Activated CD8-positive, alpha-beta memory T cell treated with anti-CD3 and anti-CD28 coated beads, Interleukin-2, amount 50 U/mL, for 1 hour (primary cell): ENCODE measurements around the gene STON2.
"Not testable (repeated sequence)": the region's sequence is repeated elsewhere in the genome, so short reads cannot be mapped to it uniquely, and the experiment has no call there.

Experiments
- DNase-seq: peaks from one replicate; pipeline ENCODE4 v3.0.0-alpha.2; 2020; ENCODE audit errors: extremely low read depth

The STON2 gene, protein sequence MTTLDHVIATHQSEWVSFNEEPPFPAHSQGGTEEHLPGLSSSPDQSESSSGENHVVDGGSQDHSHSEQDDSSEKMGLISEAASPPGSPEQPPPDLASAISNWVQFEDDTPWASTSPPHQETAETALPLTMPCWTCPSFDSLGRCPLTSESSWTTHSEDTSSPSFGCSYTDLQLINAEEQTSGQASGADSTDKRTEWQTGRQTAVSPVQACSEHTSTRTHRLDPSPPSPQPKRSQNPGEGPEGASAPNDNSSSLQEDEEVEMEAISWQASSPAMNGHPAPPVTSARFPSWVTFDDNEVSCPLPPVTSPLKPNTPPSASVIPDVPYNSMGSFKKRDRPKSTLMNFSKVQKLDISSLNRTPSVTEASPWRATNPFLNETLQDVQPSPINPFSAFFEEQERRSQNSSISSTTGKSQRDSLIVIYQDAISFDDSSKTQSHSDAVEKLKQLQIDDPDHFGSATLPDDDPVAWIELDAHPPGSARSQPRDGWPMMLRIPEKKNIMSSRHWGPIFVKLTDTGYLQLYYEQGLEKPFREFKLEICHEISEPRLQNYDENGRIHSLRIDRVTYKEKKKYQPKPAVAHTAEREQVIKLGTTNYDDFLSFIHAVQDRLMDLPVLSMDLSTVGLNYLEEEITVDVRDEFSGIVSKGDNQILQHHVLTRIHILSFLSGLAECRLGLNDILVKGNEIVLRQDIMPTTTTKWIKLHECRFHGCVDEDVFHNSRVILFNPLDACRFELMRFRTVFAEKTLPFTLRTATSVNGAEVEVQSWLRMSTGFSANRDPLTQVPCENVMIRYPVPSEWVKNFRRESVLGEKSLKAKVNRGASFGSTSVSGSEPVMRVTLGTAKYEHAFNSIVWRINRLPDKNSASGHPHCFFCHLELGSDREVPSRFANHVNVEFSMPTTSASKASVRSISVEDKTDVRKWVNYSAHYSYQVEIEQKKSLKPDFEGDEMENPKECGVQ

GRCh38 chr14:81400202-81400678, at the start of gene STON2:
STON2 (minus strand) TSS chr14:81400324; CDS start chr14:81398382, 1,942 bp downstream.
- no peak for DNase-seq

DNA sequence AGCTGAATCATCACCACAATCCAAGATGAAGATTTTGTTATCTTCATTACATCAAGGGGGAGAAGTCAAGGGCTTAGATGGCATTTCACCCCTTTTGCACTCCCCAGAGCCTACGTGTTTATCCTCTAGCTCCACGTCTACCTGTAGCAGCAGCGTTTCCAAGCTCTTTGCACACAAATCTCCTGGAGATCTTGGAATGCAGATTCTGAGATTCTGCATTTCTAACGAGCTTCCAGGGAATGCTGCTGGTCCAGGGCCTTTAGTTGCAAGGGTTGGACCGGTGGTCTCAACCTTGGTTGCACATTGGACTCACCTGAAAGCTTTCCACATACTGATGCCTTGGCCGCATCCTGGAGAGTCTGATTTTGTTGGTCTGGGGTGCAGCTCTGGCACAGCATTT, 49.5 kb upstream of the STON2 start:
- DNase-seq, result no peak

- no peak for DNase-seq
Observed at GRCh38 chr14:81449114-81449513, 49.0 kb upstream of the STON2 start.

GRCh38 chr14:81447021-81447764, 47.1 kb upstream of the STON2 start:
- no peak for DNase-seq

- no peak for DNase-seq
Observed at GRCh38 chr14:81446279-81447007, 46.3 kb upstream of the STON2 start.

DNA sequence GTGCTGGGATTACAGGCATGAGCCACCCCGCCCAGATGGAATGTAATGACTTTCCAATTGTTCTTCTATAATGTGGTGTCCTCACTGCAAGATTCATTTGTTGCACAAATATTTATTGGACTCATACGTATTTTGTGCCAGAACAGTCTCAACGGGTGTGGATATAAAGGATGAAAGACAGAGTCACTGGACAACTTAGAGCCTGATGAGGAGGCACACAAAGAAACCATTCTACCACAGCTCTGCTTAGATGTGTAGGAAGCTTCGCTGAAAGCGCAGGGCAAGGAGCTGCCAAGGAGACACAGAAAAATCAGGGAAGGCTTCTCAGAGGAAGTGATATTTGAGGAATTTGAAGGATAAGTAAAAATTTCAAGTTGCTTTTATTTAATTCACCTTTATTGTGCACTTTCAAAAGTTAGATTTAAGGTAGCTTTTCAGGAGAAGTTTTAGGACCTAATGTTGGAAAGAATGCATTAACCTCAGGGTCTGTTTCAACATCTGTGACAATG, 41.6 kb upstream of the STON2 start:
- DNase-seq, result no peak

DNA sequence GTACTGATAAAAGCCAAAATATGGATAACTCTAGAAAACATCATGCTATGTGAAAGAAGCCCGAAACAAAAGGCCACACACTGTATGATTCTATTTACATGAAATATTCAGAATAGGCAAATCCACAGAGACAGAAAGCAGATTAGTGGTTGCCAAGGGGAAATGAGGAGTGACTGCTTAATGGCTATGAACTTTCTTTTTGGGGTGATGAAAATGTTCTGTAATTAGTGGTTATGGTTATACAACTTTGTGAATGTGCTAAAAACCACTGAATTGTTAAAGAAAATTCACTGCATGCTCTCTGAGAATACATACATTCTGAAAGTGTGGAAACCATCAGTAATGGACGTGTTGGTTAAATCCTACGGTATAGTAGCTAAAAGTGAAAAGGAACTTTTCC, 39.9 kb upstream of the STON2 start:
- DNase-seq, result no peak

- DNase-seq, result no peak
Observed at GRCh38 chr14:81437244-81437643, 37.1 kb upstream of the STON2 start.

DNA sequence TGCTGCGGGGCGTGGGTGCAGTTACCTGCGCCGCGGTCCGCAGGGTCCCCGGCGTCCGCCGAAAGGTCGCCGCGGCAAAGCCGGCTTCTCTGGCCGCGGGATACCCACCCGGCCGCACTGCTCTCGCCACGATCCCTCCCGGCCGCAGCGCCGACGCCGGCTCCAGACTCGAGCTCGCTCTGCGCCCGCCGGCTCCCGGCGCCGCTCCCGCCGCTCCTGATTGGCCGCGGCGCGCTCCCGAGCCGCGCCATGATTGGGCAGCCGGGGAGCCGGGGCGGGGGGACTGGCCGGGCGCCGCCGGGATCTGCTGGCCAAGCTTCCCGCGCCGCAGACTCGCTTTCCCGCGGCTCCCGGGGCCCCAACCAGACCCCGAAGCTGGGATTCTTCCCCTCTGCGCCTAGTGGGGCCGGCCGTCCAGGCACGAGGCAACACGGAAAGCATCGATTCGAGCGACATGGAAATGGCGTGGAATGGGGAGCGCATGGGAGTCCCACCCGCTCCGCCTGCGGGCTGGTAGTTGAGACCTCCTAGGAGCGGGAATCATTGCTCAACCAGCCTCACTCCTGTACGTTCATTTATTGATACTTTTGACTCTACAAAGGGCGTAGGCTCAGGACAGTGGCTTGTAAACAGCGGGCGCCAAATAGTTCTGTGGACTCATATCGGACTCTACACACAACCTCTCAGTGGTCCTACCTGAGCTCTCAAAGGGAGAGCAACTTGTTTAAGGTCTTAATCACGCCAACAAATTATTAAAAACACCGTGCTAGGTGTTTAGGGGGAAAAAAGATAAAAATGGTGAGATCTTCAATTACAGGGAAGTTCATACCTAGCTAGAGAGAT, 36.4 kb upstream of the STON2 start:
- no peak for DNase-seq

- no peak for DNase-seq
Observed at GRCh38 chr14:81435391-81436295, 35.5 kb upstream of the STON2 start.

DNA sequence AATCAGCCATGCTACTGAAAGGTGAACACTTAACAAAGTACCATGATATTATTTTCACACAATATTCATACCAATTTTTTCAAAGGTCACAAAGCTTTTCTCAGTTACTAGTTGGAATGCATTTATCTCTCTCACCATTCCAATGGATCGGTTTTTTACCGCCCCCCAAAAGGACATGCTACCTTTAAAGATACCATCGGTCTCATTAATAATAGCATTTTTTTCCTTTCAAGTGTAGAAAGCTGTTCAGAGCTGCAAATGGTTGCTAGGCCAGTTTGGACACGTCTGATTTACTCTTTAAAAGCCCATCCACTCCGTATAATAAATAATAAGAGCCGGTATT, 34.9 kb upstream of the STON2 start:
- DNase-seq, result no peak

GRCh38 chr14:81434230-81434629, 34.1 kb upstream of the STON2 start:
- no peak for DNase-seq

DNA sequence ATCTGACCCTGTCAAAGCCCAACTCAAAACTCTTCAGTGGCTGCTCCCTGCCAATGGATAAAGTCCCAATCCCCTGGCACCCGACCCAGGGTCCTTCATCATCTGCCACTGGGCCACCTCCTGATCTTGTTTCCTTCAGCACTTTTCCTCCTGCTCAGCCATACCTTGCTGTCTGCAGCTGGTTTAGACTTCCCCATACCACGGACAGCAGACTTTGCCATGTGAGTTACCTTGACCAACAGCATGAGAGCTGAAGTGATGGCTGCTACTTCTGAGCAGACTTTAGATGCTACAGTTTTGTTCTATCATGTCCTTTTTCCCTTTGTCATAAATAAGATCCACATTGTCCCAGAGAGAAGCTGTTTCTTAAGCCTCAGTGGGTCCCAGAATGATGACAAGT, 33.3 kb upstream of the STON2 start:
- no peak for DNase-seq

DNA sequence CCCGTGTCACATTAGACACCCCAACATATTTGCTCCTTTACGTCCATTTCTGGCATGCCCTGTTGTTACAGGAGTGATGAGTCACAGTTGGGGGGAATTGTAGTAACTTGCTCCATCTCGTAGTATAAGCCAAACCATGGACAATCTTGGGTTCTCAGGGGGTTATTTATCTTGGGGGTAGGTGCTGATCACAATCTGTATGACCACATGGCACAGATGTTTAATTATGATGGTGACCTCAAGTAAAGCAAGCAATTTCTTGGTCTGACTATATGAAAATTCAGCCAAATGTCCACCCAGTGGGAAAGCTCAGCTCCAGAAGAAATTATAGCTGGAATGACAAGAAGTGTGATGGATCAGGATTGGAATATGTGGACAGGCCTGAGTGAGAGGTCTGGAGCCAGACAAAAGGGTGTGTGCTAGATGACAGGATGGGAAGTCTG, 32.1 kb upstream of the STON2 start:
- no peak for DNase-seq

DNA sequence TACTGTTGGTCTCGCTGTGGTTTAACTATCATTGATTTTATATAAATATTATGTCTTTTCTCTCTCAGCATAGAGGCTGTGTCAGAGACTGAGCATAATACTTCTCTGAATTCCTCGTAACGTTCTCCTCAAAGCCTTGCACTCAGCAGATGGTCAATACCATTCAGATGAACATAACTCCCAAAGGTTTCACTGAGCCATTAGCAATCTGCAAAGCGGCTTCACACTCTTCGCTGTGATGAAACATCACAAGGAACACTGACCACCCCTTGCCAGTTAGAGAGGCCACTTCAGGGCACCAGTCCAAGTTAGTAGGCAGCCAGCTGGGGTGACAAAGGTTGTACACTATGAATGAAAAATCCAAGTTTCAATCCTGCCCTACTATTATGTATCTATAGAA, 30.1 kb upstream of the STON2 start:
- no peak for DNase-seq

DNA sequence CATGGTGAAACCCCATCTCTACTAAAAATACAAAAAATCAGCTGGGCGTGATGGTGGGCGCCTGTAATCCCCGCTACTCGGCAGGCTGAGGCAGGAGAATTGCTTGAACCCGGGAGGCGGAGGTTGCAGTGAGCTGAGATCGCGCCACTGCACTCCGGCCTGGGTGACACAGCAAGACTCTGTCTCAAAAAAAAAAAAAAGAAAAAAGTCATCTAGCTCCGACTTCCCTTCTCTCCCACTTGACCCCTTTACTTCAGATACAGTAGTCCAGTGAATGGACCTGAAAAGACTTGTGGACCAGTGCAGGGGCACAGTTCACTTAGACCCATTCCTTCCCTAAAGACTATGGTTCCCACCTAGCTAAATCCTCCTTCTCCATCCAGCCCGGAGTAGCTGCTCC, 29.6 kb upstream of the STON2 start:
- DNase-seq, result not testable (repeated sequence)

GRCh38 chr14:81429028-81429427, 28.9 kb upstream of the STON2 start:
- DNase-seq, result no peak

DNA sequence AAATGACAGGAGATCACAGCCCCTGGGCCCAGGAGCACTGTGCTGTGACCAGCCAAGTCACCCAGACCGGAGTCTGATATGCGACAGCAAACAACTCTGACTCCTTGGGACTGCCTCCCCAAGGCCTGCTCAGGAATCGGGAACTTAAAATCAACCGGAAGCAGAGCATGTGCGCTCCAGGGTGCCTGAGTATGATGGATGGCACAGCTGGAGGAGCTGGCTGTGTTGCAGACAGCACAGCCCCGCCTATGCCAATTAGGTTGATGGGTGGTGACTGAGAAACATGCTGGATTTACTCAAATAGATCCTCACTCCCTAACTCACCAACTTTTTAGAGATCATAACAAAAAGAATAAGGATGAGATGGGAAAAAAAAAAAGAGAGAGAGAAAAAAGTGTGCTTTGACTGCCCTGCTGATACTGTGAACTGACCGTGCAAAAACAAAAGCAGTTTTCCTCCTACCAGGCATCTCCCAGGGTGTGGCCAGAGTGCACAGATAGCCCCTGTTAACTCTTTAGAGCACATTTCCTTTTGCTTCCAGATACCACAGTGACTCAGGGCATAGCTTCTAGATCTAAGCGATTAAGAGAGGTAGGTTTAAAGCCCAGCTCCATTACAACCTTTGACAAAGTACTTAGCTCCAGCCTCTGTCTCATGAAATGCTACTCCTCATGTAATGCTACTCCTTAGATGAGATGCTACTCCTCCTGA, 27.4 kb upstream of the STON2 start:
- no peak for DNase-seq
